ENCODE data around the gene DENND5B.
A peak's percentile ranks its signal among the peaks of the same experiment; 100 is the strongest.
"Not testable (repeated sequence)": the region's sequence is repeated elsewhere in the genome, so short reads cannot be mapped to it uniquely, and the experiment has no call there.

DENND5B gene

GRCh38 chr12:31590642-31591379 is at the start of gene DENND5B:
Gene DENND5B, minus strand, starts transcription at chr12:31591136. Its CDS starts 304 bp downstream, at chr12:31590832.
- DNase-seq: peak; percentile 29

GRCh38 chr12:31634620-31635019 is 43.7 kb upstream of the DENND5B start:
- no peak for DNase-seq

GRCh38 chr12:31633464-31633863 is 42.5 kb upstream of the DENND5B start:
- no peak for DNase-seq

- no peak for DNase-seq
Measured at GRCh38 chr12:31631809-31632208, 40.9 kb upstream of the DENND5B start.

GRCh38 chr12:31631023-31631724 is 40.2 kb upstream of the DENND5B start:
- no peak for DNase-seq

GRCh38 chr12:31629756-31630732 is 39.1 kb upstream of the DENND5B start:
- DNase-seq: no peak

- DNase-seq: no peak
Measured at GRCh38 chr12:31627456-31628054, 36.6 kb upstream of the DENND5B start.

- DNase-seq: no peak
Measured at GRCh38 chr12:31626270-31626995, 35.5 kb upstream of the DENND5B start.

GRCh38 chr12:31622038-31622437 is 31.1 kb upstream of the DENND5B start:
- DNase-seq: no peak

- no peak for DNase-seq
Measured at GRCh38 chr12:31620311-31620710, 29.4 kb upstream of the DENND5B start.

GRCh38 chr12:31618228-31619025 is 27.5 kb upstream of the DENND5B start:
- no peak for DNase-seq

- no peak for DNase-seq
Measured at GRCh38 chr12:31612819-31613218, 21.9 kb upstream of the DENND5B start.

- DNase-seq: not testable (repeated sequence)
Measured at GRCh38 chr12:31608299-31608698, 17.4 kb upstream of the DENND5B start.

- DNase-seq: no peak
Measured at GRCh38 chr12:31605531-31605930, 14.6 kb upstream of the DENND5B start.

GRCh38 chr12:31603546-31604009 is 12.6 kb upstream of the DENND5B start:
- DNase-seq: no peak

- DNase-seq: no peak
Measured at GRCh38 chr12:31600750-31601149, 9.8 kb upstream of the DENND5B start.

- no peak for DNase-seq
Measured at GRCh38 chr12:31600252-31600651, 9.3 kb upstream of the DENND5B start.

GRCh38 chr12:31599053-31599452 is 8.1 kb upstream of the DENND5B start:
- no peak for DNase-seq

- DNase-seq: no peak
Measured at GRCh38 chr12:31597066-31597465, 6.1 kb upstream of the DENND5B start.

- no peak for DNase-seq
Measured at GRCh38 chr12:31594681-31595080, 3.7 kb upstream of the DENND5B start.

GRCh38 chr12:31591380-31591901 is 505 bp upstream of the DENND5B start:
- DNase-seq: no peak

Data from activated T-cell treated with anti-CD3 and anti-CD28 coated beads, Interleukin-2, amount 50 U/mL, for 1 hour (primary cell).